Renal cortical epithelial cell (primary cell): ENCODE data around the gene AOPEP. TPM values are rescaled to one million over a fixed set of nuclear protein-coding genes. Genes with fewer than 3 reads are reported as not detected.

Source experiments
- DNase-seq: peaks from one replicate; pipeline ENCODE4 v3.0.0-alpha.2; 2011; ENCODE audit warnings: low read depth
- total RNA-seq: library from RNA; depleted of rRNA; stranded (reverse); fragments of >200 nt; gene quantifications from 2 replicates; pipeline ENCODE4 v1.2.3, GENCODE V29; 2014

AOPEP gene
- total RNA-seq, 1 donor from 2014 or later = 133 TPM

DNA sequence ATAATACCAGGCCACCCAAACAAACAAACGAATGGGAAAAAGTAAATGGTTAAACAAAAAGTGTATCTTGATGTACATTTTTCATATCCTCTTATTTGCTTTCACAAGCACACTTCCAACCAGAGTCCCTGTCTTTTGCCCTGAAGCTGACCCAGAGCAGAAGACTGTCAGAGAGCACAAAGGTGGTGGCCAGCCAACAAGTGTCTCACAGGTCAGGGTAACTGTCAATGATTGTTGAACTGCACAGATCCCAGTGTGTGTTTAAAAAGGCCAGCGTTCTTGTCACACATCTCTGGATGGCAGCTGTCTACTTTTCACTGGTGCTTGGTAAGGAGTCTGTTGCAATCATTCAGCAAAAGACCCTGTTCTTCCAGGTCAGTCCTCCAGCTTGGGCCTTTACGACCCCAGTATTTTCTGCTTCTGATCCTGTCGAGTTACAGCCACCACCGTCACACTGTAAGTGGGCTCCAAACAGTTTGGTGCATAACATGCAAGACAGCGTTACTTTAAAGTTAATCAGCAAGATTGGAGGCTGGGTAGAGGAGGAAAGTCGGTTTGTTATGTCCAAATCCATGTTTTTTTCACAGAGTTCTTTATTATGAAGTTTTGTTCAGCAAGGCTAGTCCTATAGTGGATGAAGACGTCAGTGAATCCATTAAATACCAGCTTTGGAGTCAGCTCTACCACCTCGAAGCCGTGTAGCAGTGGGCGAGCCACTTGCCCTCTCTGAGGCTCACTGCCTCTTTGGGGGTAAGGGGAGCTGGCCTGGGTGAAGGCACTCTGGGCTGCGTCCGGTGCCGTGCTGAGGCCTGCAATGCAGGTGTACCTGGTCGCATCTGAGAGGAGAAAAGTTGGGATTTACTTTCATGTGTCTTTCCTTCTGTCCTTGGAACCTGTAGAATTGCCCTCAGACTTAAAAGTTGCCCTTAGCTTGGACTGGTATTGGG lies 265.7 kb downstream of the AOPEP start:
- DNase-seq = peak; percentile 63

- no peak for DNase-seq
Observed at GRCh38 chr9:94993160-94993820, 266.8 kb downstream of the AOPEP start.

- no peak for DNase-seq
Observed at GRCh38 chr9:94993821-94994165, 267.3 kb downstream of the AOPEP start.

GRCh38 chr9:94995048-94995693 lies 268.7 kb downstream of the AOPEP start:
- peak; percentile 46 for DNase-seq

DNA sequence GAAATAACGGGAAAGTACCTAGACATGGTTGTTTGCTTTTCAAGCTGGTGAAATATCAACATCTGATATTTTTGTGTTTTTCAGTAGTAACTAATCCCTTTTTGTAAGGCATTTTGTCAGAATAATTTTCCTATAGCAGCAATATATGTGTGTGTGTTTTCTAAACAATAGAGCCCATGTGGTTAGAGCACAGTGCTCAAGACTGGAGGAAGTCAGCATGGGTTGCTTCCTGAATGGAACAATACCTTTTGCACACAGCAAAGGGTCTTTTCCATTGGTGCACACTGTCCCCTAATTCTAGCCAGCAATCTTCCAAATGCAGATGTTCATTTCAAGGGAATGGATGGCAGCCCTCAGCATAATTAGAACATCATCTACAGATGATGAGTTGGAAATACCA lies 270.1 kb downstream of the AOPEP start:
- DNase-seq = no peak

DNA sequence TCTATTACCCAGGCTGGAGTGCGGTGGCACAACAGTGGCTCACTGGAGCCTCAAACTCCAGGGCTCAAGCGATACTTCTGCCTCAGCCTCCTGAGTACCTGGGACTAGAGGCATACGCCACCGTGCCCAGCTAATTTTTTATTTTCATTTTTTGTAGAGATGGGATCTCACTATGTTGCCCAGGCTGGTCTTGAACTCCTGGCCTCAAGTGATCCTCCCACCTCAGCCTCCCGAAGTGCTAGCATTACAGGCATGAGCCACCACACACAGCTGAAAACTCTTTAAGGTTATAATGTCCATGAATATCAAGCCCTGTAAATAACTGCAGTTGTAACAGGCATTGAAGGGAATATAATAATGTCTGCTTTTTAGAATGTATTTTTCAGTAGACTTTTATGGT lies 271.2 kb downstream of the AOPEP start:
- DNase-seq = no peak

DNA sequence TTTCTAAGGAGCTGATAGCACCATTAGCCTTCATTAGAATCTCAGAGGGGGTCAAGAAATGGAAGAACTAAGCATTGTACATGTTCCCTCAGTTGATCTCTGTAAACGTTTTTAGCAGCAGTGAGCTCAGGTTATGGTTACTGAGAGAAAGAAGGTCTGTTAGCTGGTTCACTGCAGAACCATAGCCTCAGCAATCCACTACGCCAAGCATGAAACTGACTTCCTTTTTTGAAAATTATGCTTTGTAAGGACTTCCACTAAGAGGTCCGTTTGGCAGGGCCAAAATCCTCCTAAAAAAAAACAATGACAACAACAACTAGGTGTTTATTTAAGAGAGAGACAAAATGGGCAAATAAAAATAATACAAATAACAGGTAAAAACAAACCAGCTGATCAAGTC lies 273.3 kb downstream of the AOPEP start:
- no peak for DNase-seq

DNA sequence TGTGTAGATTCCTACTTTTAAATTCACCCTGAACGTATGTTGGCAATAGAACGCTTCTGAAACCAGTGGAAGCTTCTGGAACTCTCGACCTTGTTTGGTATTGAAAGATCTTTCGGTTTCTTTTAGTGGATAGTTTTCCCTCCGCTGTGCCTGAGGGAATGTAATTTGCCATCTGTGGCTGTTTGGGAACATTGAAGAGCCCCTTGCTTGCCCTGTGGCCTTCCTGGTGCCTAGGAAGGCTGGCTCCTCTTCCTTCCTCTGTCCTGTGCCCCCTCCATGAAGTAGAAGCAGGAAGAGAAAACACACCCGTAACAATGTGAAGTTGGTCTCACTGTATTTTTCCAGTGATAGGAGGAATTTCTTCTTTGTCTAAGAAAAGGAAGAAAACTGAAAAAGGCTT lies 274.3 kb downstream of the AOPEP start:
- DNase-seq = no peak

- DNase-seq = no peak
Observed at GRCh38 chr9:95001720-95002119, 275.2 kb downstream of the AOPEP start.

DNA sequence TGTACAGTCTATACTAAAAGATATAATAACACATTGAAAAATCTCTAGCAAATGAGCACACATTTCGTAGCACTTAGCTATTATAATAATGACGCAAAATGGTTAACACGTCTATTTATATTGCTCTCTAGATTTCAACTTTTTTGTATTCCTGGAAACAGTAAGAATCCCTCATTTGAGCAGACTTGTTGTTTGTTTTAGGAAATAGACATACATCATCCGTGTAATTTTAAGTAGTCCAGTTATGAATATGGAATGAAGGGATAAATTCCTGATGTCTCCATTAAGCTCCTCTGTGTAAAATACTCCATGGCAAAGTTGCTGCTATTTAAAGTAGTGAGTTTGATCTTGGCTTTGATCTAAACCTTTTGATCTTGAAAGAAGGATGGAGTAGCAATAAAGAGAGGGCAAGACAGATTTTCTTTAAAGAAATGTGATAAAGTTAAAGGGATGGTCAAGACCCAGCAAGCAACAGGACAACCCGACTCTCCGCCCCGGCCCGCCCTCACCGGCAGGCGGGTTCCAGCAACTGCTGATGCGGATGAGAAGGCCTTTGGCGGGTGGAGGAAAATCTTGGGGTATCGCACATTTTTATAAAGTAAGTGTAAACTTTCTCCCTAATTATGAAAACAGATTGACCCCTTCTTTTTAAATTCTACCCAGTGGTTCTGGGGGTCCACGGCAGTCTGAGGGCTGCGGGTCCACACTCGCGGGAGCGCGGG lies 277.4 kb downstream of the AOPEP start:
- DNase-seq = peak; percentile 54

DNA sequence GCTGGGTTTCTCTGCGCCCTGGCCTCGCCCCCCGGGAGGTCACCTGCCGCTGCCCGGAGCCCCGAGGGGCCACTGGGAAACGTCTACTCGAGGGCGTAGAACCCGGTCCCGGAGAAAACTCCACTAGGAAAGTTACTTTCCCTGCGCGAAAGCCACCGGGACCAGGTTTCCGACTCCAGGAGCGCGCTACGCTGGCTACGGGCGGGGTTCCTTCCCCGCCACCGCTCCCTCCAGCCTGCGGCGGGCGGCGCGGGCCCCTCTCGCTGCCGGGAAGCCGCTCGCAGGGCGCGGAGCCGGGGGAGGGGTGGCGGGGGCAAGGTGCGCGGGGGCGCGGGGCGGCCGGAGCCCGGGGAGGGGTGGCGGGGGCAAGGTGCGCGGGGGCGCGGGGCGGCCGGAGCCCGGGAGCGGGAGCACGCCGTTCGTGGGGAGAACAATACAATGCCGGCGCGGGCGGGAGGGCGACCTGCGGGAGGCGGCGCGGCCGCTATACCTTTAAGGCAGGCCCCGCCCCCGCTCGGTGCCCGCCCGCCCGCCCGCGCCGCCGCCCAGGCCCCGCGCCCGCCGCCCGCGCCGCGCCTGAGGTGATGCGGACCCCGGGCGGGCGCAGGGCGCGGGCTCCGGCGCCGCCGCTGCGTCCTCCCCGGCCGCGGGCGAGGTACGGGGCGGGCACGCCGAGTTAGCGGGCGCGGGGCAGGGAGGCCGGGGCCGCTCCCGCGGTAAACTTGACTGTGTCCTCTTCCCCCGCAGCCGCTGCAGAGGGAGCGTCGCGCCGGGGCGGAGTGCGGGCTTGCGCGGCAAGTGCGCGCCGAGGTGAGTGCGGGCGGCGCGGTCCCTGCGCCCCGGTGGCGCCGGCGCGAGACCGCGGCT lies 278.1 kb downstream of the AOPEP start:
- DNase-seq = no peak

DNA sequence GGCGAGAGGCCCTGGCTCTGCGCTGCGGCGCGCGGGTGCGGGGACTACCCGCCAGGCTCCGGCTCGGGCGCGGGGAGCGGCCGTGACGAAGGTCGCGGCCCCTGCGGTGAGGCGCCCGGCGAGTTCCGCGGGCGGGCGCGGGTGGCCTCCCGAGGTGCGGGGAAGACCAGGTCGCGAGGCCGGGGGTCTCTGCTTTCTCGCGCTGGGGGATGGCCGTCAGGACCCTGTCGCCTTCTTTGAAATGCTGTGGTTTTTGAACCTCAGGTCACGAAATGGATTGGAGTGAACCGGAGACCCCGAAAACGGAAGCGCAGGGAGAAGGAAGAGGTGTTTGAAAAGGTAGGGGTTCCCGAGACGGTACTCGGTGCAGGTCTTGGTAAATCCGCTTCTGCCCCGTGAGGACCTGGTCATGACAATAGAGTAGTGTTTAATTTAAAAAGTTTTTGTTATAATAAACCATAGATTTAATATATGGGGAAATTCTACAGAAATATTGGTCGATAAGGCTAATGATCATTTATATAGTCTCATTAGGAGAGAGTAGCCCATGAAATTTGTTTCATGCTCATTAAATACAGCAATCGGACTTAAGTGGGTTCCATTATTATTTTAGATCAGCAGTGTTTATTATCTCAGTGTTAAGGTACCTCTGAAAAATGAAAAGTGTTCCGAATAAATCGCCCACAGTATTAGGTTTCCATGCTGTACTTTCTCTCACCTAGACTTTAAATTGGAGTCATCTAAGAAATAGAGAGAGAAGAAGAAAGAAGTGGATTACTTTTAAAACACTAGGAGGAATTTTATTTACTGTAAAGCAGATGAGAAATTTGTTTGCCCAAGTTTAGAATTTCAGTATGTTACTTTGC lies 279.0 kb downstream of the AOPEP start:
- DNase-seq = no peak

DNA sequence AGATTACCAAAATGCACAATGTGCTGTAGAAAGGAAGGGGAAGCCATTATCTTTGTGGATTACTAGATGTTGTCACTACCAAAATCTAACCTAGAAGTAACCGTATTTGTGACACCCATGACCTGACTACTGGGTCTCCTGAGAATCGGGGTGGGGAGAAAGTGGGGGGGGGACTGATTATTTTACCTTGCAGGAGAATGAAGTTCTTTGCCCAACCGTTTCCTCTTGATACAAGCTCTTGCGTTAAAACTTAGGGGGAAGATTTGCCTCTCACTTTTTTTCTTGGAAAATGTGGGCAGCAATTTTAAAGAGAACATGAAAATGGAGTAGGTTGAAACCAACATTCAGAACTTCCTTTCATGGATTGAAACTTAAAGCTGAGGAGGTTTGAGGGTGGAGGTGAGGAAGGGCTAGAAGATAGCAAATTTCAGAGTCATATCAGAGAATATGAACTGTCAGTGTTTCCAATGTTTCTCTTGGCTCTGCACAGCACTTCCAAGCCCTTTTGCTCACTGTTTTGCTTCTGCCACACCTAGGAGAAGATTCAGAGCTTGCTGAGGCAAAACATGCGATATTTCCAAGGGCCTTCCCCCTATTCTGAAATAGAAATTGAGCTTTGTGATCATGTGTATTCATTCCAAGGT lies 280.8 kb downstream of the AOPEP start:
- DNase-seq = peak; percentile 68

DNA sequence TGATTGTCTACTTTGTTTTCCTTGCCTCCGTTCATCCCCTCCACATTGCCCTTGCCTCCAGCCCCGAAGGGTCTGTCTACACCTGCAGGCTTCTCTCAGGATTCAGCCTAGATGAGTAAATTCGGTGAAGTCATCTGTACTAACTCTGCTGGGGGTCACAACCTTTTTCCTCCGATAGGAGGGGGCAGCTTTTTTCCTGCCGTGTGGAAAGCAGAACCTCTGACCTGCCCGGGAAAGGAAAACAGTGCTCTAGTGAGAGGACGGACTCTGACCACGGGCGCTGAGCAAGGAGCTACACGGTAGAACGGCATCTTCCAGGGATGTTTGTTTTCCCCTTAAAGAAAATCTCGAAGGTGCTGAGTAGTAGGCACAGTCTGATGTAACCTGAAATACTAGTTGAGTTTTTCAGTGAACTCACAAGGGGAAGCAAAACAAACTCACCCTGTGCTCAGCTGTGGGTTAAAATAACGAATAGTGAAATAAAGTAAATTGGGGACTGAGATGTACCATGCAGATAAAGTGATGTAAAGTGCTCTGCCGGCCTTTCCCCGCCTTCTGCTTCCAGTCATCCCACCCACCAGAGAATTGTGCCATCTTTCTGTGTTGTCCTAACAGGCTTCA lies 281.8 kb downstream of the AOPEP start:
- DNase-seq = peak; percentile 74

- DNase-seq = peak; percentile 89
Observed at GRCh38 chr9:95009459-95009858, 283.0 kb downstream of the AOPEP start.

DNA sequence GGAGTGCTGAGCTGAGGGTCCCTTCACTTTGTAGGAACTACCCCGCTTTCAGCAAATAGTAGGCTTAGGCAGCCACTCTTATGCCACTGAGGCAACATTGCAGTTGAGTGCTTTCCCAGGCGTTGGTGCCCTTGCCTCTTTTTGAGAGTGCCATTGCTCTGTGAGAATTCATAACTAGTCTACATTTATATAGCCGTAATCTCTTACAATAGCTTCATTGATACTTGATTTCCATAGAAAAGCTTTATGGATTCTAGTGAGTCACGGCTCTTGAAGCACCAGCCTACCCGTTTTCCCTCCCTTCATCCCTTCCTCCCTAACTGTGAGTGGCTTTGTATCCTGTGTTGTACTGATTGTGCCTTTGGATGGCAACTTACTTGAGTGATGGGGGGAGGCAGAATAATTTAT lies 283.9 kb downstream of the AOPEP start:
- DNase-seq = no peak

DNA sequence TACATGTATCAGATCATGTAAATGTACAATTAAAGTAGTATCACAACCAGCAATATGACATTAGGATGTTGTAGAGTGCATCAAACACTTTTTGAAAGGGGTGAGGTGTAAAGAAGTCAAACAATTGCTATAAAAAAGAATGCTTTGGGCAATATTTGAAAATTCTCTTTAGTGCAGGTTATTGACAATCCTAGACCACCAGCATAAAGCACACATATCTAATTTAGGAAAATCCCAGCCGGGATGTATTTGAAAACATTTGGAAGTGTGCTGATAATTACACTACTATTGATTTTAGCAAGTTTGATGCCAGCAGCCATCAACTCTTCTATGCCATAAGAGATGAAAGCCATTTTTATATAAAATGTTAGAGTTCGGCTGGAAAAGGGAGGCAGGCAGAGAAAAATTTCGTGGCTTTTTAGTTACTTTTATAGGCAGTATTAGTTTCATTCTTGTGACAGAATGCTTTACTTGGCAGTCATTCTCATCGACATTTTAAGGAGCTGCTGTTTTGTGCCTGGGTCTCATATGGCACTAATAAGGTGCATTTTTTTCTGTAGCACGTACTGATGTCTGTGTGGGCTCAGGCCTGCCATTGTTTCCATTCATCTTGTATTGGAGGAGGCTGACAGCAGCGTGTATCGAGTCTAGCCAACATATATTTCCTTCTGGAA lies 285.7 kb downstream of the AOPEP start:
- DNase-seq = no peak

DNA sequence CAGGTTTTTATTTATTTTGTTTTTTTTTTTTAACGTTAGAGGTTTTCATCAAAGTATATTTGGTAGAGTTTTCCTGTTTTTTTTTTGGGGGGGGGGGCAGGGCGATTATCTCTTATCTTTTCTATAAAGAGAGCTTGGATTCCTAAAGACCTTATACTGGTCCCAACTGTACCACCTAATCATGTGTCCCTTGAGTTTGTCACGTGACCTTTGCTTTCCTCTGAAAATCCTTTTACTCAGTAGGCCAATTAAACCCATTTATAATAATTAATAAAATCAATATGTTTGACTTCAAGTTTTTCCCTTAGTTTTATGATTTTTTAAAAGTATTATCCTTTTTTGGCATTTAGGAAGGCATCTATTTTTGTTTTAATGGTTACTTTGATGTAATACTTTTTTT lies 286.4 kb downstream of the AOPEP start:
- DNase-seq = no peak

DNA sequence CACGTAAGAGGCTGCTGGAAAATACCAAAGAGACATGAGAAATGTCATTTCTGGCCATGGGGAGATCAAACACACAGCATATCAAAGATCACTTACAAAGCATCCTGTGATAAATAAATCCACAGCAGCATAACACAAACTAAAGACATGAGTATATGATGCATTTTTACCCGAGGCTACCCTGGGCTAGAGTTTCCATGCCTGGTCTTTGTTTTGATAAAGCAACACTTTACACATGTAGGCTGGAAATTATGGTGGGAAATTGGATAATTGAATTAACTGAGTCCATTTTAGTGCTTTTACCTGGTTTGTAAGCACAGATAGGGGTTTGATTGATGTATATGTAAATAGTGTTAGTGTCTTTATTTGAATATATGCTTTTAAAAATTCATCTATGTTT lies 288.4 kb downstream of the AOPEP start:
- no peak for DNase-seq
